Smooth muscle cell of trachea (primary cell): ENCODE results near the gene MVB12A. TPM values are rescaled to one million over a fixed set of nuclear protein-coding genes. Genes with fewer than 3 reads are reported as not detected.

Experiments used
- total RNA-seq: library from RNA; depleted of rRNA; stranded (reverse); fragments of >200 nt; gene quantifications from 2 replicates; pipeline ENCODE4 v1.2.1, GENCODE V29; 2014

MVB12A gene
- total RNA-seq: 49.2 and 59.2 TPM in 2 replicates

DNA sequence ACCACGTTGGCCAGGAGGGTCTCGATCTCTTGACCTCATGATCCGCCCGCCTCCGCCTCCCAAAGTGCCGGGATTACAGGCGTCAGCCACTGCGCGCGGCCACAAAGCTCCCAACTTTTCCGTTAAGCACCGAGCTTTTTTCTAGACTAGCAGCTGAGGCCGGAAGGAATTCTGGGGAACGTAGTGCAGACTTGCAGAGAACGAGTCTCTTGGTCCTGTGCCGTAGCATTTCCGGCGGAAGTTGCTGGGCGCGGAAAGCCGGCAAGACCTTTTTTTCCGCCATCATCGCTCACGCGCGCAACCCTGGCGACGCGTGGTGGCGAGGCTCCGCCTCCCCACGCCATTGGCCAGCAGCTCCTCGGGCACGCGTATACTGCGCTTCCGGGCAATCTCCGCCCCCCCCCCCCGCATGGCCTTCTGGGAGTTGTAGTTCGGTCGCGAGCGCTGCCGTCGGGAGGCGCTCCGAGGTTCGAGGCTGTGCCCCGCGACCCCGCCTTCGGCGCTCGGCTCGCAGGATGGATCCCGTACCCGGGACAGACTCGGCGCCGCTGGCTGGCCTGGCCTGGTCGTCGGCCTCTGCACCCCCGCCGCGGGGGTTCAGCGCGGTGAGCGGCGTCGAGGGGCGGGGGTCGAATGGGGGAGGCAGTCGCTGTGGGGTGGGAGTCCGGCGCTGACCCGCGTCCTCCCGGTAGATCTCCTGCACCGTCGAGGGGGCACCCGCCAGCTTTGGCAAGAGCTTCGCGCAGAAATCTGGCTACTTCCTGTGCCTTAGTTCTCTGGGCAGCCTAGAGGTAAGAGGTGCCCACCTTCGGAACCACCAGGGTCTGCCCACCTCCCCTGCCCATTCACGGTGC lies at the start of gene MVB12A:
TSS of gene MVB12A (plus strand) at position 427 of the 854 bp plus-strand sequence. CDS start at position 516, 89 bp downstream.

GRCh38 chr19:17376935-17377600 lies 42.8 kb upstream of the MVB12A start, which contains the start of gene PLVAP:
Gene PLVAP, minus strand, starts transcription at chr19:17377342. Its CDS starts 54 bp downstream, at chr19:17377288.

GRCh38 chr19:17393914-17394313 lies 25.9 kb upstream of the MVB12A start, which contains the start of gene CCDC194:
Gene CCDC194, minus strand, starts transcription at chr19:17394196. Its CDS starts 38 bp downstream, at chr19:17394158.

GRCh38 chr19:17405250-17406045 lies 14.4 kb upstream of the MVB12A start, which contains the start of gene BST2:
Gene BST2, minus strand, starts transcription at chr19:17405630. Its CDS starts 55 bp downstream, at chr19:17405575.

GRCh38 chr19:17448131-17448967 lies 28.5 kb downstream of the MVB12A start, which contains the start of gene TMEM221:
Gene TMEM221, minus strand, starts transcription at chr19:17448668. Its CDS starts 206 bp downstream, at chr19:17448462.

DNA sequence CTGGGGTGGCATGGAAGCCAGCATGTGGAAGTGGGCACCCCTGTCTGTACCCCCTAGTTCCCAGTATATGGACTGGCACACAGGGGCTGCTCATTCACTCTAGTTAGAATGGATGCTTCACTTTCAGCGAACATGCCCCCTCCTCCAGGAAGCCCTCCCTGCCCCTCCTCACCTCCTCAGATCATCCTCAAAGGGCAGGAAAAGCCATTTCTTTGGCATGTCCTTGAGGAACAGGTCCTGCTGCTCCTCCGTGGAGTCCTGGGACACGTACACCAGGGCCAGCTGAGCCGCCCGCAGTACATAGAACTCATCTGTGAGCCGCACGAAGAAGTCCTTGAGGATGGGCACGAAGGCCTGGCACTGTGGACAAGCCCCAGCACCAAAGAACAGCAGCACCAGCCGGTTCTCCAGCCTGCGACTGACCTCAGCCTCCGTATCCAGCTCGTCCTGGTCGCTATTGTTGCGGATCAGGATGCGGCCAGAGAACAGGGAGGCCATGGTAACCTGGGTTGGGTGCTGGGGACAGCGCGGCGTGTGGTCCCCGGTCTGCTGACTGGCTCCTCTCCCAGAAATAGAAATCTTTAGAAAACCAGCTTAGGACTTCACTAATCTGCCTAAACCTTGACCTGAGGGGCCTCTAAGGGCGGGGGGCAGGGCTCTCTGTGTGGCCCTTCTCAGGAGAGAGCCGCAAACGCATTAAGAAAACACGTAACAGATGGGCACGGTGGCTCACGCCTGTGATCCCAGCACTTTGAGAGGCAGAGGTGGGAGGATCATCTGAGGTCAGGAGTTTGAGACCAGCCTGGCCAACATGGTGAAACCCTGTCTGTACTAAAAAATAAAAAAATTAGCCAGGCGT lies 40.8 kb downstream of the MVB12A start, which contains the start of gene NXNL1:
TSS of gene NXNL1 (minus strand) at position 555 of the 859 bp plus-strand sequence. CDS start at position 498, 57 bp downstream.

DNA sequence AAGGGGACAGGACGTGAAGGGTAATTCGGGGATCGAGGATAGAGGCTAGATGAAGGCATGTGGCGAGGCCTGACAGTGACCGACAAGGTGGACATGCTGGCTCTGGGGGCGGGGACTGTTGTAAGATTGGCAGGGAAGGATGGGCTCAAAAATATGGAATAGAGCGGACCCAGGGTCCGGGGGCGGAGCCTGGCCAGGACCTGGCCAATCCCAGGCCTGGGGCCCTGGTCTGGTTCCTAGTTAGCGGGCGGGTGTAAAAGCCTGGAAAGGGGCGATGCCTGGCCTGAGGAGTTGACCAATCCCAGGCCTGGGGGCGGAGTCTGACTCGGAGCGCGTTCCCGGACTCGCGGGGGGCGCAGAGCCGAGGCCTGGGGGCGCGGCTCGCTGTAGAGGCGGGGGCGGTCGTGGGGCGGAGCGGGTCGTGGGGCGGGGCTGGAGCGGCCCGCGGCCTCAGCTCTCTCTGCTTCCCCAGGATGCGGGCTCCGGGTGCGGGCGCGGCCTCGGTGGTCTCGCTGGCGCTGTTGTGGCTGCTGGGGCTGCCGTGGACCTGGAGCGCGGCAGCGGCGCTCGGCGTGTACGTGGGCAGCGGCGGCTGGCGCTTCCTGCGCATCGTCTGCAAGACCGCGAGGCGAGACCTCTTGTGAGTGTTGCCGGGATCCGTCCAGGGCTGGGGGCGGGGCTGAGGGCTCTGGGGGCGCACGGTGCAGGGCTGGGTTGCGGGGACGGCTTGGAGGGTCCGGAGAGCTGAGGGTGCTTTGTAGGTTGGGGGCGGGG lies 50.4 kb downstream of the MVB12A start, which contains the start of gene SLC27A1:
TSS of gene SLC27A1 (plus strand) at position 457 of the 774 bp plus-strand sequence. CDS start at position 474, 17 bp downstream.

Other genes starting within 250 kb of the MVB12A start
- gene USE1, start 204.7 kb upstream of the MVB12A start, total RNA-seq: 17.9 and 25.5 TPM in 2 replicates
- 3.1 and 3.8 TPM in 2 replicates for gene OCEL1, start 193.8 kb upstream of the MVB12A start, total RNA-seq
- 34.8 and 67.5 TPM in 2 replicates for gene NR2F6, start 174.1 kb upstream of the MVB12A start, total RNA-seq
- gene USHBP1, start 155.3 kb upstream of the MVB12A start, total RNA-seq: 0.15 TPM in 1 of 2 replicates, not detected in the other
- gene BABAM1, start 152.6 kb upstream of the MVB12A start, total RNA-seq: 97.9 and 121 TPM in 2 replicates
- 0.17 and 0.44 TPM in 2 replicates for gene ANKLE1, start 138.1 kb upstream of the MVB12A start, total RNA-seq
- 19.3 and 21.0 TPM in 2 replicates for gene ABHD8, start 116.6 kb upstream of the MVB12A start, total RNA-seq
- 38.4 and 47.5 TPM in 2 replicates for gene MRPL34, start 114.2 kb upstream of the MVB12A start, total RNA-seq
- 12.2 and 12.9 TPM in 2 replicates for gene DDA1, start 110.5 kb upstream of the MVB12A start, total RNA-seq
- gene ANO8, start 85.2 kb upstream of the MVB12A start, total RNA-seq: 4.1 and 7.7 TPM in 2 replicates
- gene GTPBP3, start 82.5 kb upstream of the MVB12A start, total RNA-seq: 11.4 and 19.8 TPM in 2 replicates
- 0.29 TPM in 1 of 2 replicates, not detected in the other for gene PLVAP, start 42.7 kb upstream of the MVB12A start, total RNA-seq
- 0.15 and 0.17 TPM in 2 replicates for gene CCDC194, start 25.9 kb upstream of the MVB12A start, total RNA-seq
- 0.99 and 3.8 TPM in 2 replicates for gene BST2, start 14.4 kb upstream of the MVB12A start, total RNA-seq
- 0.33 TPM in 1 of 2 replicates, not detected in the other for gene TMEM221, start 28.6 kb downstream of the MVB12A start, total RNA-seq
- not detected in 2 replicates for gene NXNL1, start 40.9 kb downstream of the MVB12A start, total RNA-seq
- 33.6 and 62.2 TPM in 2 replicates for gene SLC27A1, start 50.5 kb downstream of the MVB12A start, total RNA-seq
- gene PGLS, start 91.6 kb downstream of the MVB12A start, total RNA-seq: 65.5 and 119 TPM in 2 replicates
- 93.1 and 100 TPM in 2 replicates for gene COLGALT1, start 135.6 kb downstream of the MVB12A start, total RNA-seq